NCI-H82 (cell line): ENCODE results near the gene TRABD2B.

ENCODE experiments used
- DNase-seq: peaks from one replicate; lab custom pipeline; 2025; lab: John Stamatoyannopoulos, UW

TRABD2B gene

GRCh38 chr1:47725000-47725473, 272.1 kb downstream of the TRABD2B start:
- DNase-seq, result no peak

GRCh38 chr1:47724432-47724999, 272.7 kb downstream of the TRABD2B start:
- DNase-seq, result no peak

DNA sequence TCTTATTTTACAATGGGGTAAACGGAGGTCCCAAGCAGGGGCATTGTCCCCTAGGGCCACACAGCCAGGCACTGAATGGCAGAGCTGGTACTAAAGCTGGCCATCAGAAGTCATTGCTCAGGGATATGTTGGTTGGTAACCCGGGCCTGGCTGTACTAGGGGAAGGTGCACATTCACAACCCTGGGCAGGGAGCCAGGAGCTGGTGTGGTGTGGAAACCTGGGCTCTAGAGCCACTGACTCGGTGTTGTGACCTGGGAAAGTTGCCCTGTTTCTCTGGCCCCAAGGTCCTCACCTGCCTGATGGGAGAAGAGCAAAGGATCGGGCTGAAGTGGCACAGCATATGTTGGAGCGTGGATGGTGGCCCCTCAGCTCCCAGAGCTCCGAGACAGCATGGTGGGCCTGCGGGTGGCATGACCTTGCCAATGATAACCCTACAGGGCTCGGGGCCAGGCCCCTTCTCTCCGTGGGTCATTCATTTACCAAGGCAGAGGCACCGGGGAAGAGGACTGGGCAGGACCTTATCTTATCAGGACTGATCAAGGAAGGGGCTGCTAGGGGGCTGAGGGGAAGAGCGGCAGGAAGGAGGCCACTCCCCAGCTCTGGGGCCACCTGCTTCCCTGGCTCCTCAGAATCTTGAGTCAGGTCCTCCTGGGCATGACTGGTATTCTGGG, 274.1 kb downstream of the TRABD2B start:
- no peak for DNase-seq

GRCh38 chr1:47722101-47722500, 275.1 kb downstream of the TRABD2B start:
- no peak for DNase-seq

DNA sequence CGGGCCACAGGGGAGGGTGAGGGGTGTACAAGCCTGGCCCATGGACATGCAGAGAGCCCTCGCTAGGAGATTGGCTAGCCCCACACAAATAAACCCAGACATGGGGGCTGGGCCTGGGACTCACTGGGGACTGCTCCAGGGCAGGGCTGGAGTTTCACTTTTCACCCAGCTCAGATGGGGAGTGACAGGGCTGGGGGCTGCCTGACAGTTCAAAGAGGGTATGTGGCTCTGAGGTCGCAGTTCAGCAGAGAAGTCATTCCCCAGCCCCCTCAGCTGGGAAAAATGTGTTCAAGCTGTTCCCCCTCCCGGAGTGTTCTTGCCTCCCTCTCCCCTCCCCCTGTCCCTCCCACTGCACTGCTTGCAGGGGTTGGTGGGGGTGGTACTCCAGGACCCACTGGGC, 277.1 kb downstream of the TRABD2B start:
- DNase-seq, result no peak

DNA sequence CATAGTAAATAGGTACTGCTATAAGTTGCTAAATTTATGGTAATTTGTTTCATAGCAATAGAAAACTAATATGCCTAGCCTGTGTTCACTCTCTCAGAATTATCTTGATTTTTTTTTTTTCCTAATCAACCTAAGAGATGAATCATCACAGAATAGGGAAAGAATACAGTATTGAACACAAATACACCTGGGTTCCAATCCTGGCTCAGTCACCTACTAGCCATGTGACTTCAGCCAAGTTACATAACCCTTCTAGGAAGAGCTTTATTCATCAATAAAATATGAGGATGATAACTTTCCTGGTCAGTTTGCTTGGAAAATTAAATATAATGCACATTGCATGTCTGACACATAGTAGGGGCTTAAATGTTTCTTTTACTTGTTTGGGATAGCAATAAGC, 279.8 kb downstream of the TRABD2B start:
- no peak for DNase-seq

DNA sequence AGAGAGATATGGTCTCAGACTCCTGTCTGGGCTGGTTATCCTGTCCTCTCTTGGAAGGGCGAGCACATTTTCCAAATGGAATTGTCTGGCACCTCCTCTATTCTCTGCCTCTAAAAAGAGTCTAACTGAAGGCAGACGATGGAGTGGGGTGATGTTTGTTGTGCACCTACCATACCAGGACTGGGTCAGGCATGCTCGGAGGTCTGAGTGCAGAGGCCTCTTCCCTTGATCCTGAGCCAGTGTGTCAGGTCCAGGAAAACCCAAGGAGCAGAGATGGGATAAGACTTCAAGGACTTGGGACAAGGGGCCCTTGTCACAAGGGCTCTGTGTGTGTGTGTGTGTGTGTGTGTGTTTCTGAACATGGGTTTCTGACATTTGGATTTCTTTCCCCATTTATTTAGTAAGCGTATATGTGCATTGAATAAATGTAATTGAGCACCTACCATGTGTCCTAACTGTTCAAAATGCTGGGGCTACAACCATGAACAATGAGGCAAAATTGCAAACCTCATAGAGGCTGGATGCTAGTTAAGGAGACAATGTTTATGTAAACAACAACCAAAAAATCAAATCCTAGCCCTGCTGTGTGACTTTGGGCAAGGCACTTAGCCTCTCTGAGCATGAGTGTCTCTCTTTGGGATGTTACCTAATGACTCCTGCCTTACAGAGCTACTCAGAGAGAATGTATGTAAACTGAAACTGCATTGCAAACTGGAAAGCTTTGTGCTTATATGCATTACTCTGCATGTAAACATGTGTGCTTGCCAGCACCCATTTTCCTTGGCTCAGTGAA, 283.0 kb downstream of the TRABD2B start:
- no peak for DNase-seq

- no peak for DNase-seq
Observed at GRCh38 chr1:47713333-47713953, 283.7 kb downstream of the TRABD2B start.

DNA sequence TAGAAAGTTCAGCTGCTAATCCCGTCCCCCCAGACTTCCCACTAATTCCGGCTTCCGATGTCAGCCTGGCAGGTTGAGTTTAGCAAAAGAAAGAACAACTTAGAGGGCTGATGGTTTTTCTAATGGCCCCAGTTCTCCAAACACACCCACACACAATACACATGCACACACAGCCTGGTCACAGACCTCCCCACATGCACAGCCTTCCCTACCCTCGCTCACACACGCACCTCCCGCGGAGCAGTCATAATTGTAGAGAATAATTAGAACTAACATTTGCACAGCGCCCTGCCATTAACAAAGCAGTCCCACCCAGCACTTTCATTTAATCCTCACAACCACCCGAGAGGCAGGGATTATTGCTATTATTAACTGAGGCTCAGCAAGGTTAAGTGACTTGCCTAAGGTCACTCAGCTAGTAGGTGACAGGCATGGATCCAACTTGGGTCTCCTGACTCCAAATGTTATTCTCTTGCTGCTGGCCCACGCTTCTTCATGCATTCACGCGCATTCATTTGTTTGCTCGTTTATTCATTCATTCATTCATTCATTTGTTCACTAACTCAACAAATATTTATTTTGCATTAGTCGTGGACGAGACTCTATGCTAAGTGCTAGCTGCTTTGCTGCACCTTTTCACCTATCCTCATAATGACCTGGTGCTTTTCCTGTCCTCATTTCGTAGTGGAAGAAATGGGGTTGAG, 284.4 kb downstream of the TRABD2B start:
- no peak for DNase-seq

DNA sequence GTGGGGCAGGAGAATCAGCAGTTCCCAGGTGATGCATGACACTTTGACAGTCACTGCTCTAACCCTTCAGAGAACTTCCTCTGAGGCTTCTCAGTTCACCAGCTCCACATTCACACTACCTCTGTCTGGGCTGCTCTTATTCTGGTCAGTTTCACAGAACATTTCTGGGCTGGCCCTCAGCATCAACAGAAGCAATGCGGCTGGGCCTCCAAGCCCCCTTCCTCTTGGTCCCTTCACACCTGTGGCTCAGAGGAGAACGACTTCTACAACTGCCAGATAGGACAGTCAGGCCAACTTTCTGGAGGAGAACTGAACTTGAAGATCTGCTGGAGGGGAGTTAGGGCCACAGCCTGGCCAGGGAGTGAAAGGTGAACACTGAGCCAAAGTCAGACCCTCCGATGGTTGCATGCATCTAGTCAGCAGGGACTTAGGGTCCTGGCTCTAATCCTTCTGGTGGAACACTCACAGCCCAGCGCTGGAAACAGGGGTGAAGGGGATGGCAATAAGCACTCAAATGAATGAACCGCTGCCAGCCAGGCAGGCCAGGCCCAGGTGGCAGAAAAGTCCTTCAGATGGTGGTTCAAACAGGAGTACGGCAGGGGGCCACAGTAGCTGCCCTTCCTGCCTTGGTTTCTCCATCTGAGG, 285.2 kb downstream of the TRABD2B start:
- DNase-seq, result no peak

DNA sequence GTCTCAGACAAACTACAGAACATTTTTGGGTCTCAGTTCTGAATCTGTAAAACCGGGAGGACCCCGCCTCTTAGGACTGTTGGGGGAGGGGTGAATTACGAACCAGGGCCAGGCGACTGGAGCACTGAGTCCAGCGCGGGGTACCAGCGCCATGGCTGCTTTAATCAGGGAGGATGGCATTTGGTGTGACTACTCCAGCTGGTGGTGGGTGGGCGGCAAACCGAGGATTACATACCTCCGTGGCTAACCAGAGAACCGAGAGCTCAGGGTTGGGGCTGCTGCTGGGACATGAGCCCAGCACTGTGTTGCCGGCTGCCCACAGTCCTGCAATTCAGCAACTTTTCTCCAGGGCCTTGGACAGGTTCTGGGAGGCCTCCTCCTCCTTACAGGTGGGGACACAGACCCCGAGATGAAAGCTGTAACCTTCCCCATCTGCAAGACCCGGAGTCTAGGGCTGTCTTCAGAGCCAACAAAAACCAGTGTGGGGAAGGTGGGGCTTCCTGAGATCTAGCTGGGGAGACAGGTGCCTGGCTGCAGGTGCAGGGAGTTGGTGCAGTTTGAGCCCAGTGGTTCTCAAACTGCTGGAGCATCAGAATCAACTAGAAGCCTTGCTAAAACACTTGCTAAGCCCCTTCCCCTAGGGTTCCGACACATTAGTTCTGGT, 285.9 kb downstream of the TRABD2B start:
- no peak for DNase-seq
